SK-N-SH (cell line): Measurements from ENCODE around the gene NRCAM. TPM values are rescaled to one million over a fixed set of nuclear protein-coding genes. Genes with fewer than 3 reads are reported as not detected.
A peak's percentile ranks its signal among the peaks of the same experiment; 100 is the strongest.

Experiments used
- CTCF ChIA-PET: fragments of 300-600, 350-600 bp; formaldehyde crosslinking; extraction: SDS; loops from one replicate; lab custom pipeline; 2021; lab: Yijun Ruan, JAX
- POLR2A ChIA-PET: fragments of 350-600 bp; sonication (Branson Sonifier 250); formaldehyde crosslinking; extraction: SDS; loops from one replicate; lab custom pipeline; 2020; ENCODE audit warnings: antibody characterized with exemption, inconsistent platforms; lab: Yijun Ruan, JAX
- DNase-seq: peaks from one replicate; pipeline ENCODE4 v3.0.0; 2012
- H2AFZ ChIP-seq: fragments of 200-600 bp; sonication (generic); 2 replicates; pipeline ENCODE4 v1.8.1; 2016; ENCODE audit warnings: antibody characterized with exemption, mild to moderate bottlenecking, low read depth
- H3F3A ChIP-seq: fragments of 200-600 bp; sonication (generic); replicated peaks from 2 replicates; pipeline ENCODE3; 2016; ENCODE audit warnings: antibody characterized with exemption, mild to moderate bottlenecking; ENCODE audit not compliant: insufficient read depth
- H3K27ac ChIP-seq, 2 experiments: fragments of 200-500 bp in 1 of 2; fragments of 200-600 bp in 1 of 2; sonication (Bioruptor generic) in 1 of 2; sonication (generic), shearing (Covaris generic) in 1 of 2; 2 replicates each; pipeline versions ENCODE4 v1.5.1 to v1.6.1; 2014 to 2016; ENCODE audit warnings: low read depth in 2 of 2, inconsistent platforms in 1 of 2, low read length in 1 of 2, mild to moderate bottlenecking in 1 of 2, mixed read lengths in 1 of 2
- H3K27me3 ChIP-seq: fragments of 200-600 bp; sonication (generic), shearing (Covaris generic); 2 replicates; pipeline ENCODE4 v1.6.1; 2016; ENCODE audit warnings: mixed run types; ENCODE audit not compliant: insufficient read depth
- H3K36me3 ChIP-seq, 2 experiments: fragments of 200-500 bp in 1 of 2; fragments of 200-600 bp in 1 of 2; sonication (Bioruptor generic) in 1 of 2; sonication (generic) in 1 of 2; replicated peaks in 1 of 2; 2 replicates each; pipeline versions ENCODE3 to v1.5.1; 2014 to 2016; ENCODE audit warnings: low read length in 1 of 2, mild to moderate bottlenecking in 1 of 2; ENCODE audit not compliant: insufficient read depth in 2 of 2, control insufficient read depth in 1 of 2
- H3K4me1 ChIP-seq, 2 experiments: fragments of 200-500 bp in 1 of 2; fragments of 200-600 bp in 1 of 2; sonication (Bioruptor generic) in 1 of 2; sonication (generic), shearing (Covaris generic) in 1 of 2; 2 replicates each; pipeline versions ENCODE4 v1.5.1 to v1.6.1; 2014 to 2016; ENCODE audit warnings: low read depth in 1 of 2, low read length in 1 of 2, mixed run types in 1 of 2; ENCODE audit not compliant: insufficient read depth in 2 of 2, control insufficient read depth in 1 of 2
- H3K4me2 ChIP-seq: fragments of 200-600 bp; sonication (generic), shearing (Covaris generic); 2 replicates; pipeline ENCODE4 v1.6.1; 2017; ENCODE audit warnings: mixed run types
- H3K4me3 ChIP-seq, 2 experiments: fragments of 200-500 bp in 1 of 2; fragments of 200-600 bp in 1 of 2; sonication (Bioruptor generic) in 1 of 2; sonication (generic), shearing (Covaris generic) in 1 of 2; 2 replicates each; pipeline versions ENCODE4 v1.5.1 to v1.8.1; 2014 to 2016; ENCODE audit warnings: low read depth in 2 of 2, inconsistent platforms in 1 of 2, low read length in 1 of 2, mild to moderate bottlenecking in 1 of 2, mixed read lengths in 1 of 2, moderate library complexity in 1 of 2
- H3K79me2 ChIP-seq: fragments of 200-600 bp; sonication (generic); 2 replicates; pipeline ENCODE4 v1.8.1; 2017; ENCODE audit warnings: mild to moderate bottlenecking; ENCODE audit not compliant: insufficient read depth
- H3K9ac ChIP-seq: fragments of 200-600 bp; sonication (generic); 2 replicates; pipeline ENCODE4 v1.6.1; 2017; ENCODE audit warnings: mixed run types
- H3K9me2 ChIP-seq: fragments of 200-600 bp; sonication (generic); 2 replicates; pipeline ENCODE4 v1.6.1; 2017; ENCODE audit warnings: mixed run types
- H3K9me3 ChIP-seq: fragments of 200-600 bp; sonication (generic); 2 replicates; pipeline ENCODE4 v1.6.1; 2017; ENCODE audit warnings: mixed run types, mild to moderate bottlenecking, moderate library complexity
- H4K20me1 ChIP-seq: fragments of 200-600 bp; sonication (generic); 2 replicates; pipeline ENCODE4 v1.6.1; 2017; ENCODE audit warnings: mild to moderate bottlenecking, mixed run types; ENCODE audit not compliant: insufficient read depth
- EZH2phosphoT487 ChIP-seq: fragments of 200-600 bp; sonication (generic); IDR thresholded peaks from 2 replicates; pipeline ENCODE4 v1.6.1; 2017; ENCODE audit warnings: low read depth, mixed run types, mild to moderate bottlenecking, antibody characterized with exemption, moderate library complexity, borderline replicate concordance
- RAD21 ChIP-seq: IDR thresholded peaks from 2 replicates; pipeline ENCODE4 v1.6.1; 2012; ENCODE audit warnings: mild to moderate bottlenecking, low read length
- SMC3 ChIP-seq: IDR thresholded peaks from 2 replicates; pipeline ENCODE4 v1.6.1; 2012; ENCODE audit warnings: low read depth, low read length, improper control_type of control experiment
- WGBS: methylation state at CpG from one replicate; pipeline ENCODE4 v1.1.6; 2017; ENCODE audit warnings: low lambda C conversion rate; 5-methylcytosine and 5-hydroxymethylcytosine counted together
- polyA plus RNA-seq, 3 experiments: library from polyadenylated mRNA; depleted of rRNA; stranded (reverse); fragments of >200 nt; gene quantifications; 2 replicates each; pipeline ENCODE4 v1.2.3, GENCODE V29; 2012
- TF ChIP-seq, protein P1 (sequence below): fragments of 200-600 bp; sonication (generic); IDR thresholded peaks from 2 replicates; pipeline ENCODE4 v1.6.1; 2017; ENCODE audit warnings: antibody characterized with exemption, mild to moderate bottlenecking, moderate library complexity

The NRCAM gene
- polyA plus RNA-seq, 1 of the 3 experiments (the other 2 are of a cell fraction) = 1.1 TPM

DNA sequence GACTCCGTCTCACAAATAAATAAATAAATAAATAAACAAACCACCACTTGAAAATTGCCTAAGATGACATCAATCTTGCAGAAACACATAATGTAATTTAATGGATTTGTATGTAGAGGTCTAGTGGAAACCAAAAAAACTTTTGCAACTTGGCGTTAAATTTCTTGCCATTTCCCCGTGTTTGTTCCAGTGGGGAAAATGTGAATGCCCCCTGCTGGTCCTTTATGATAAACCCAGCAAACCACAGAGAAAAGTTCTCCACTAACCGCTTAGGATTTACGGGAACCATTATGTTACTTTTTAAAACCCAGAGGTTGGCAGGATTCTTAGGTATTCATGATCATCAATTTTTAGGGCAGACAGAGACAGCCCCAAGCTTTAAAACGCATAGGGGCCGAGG, 358.5 kb downstream of the NRCAM start:
- H3K27ac ChIP-seq = no peak overlapping the region
- CTCF ChIA-PET = interaction anchor here (0.7 to 3.8 kb wide), 12 partner anchors 10 to 165 kb away, joined by 3 to 20 read pairs (median 4); partner anchors contain the start of gene LAMB1
- H3K9me3 ChIP-seq = no peaks in the 10 kb centered on the region
- TF ChIP-seq, protein P1, sequence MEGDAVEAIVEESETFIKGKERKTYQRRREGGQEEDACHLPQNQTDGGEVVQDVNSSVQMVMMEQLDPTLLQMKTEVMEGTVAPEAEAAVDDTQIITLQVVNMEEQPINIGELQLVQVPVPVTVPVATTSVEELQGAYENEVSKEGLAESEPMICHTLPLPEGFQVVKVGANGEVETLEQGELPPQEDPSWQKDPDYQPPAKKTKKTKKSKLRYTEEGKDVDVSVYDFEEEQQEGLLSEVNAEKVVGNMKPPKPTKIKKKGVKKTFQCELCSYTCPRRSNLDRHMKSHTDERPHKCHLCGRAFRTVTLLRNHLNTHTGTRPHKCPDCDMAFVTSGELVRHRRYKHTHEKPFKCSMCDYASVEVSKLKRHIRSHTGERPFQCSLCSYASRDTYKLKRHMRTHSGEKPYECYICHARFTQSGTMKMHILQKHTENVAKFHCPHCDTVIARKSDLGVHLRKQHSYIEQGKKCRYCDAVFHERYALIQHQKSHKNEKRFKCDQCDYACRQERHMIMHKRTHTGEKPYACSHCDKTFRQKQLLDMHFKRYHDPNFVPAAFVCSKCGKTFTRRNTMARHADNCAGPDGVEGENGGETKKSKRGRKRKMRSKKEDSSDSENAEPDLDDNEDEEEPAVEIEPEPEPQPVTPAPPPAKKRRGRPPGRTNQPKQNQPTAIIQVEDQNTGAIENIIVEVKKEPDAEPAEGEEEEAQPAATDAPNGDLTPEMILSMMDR = peak; percentile 71
- TF ChIP-seq RAD21 (peak; percentile 72), EZH2phosphoT487 (no peak), SMC3 (peak; percentile 56)
- H3K4me1 ChIP-seq = peaks cover 13 to 25% of the 10 kb centered on the region in 2 experiments
- H3K79me2 ChIP-seq = no peaks in the 10 kb centered on the region
- H3K9ac ChIP-seq = no peak overlapping the region
- no peak overlapping the region for H3K4me3 ChIP-seq
- no peaks in the 10 kb centered on the region for H3K36me3 ChIP-seq
- 81% methylated on average over 7 of the region's 7 CpGs for WGBS
- H3K4me2 ChIP-seq = no peak overlapping the region
- H3K9me2 ChIP-seq = no peaks in the 10 kb centered on the region
- POLR2A ChIA-PET = no interaction called here
- no peak overlapping the region for H2AFZ ChIP-seq
- H4K20me1 ChIP-seq = no peaks in the 10 kb centered on the region
- H3F3A ChIP-seq = peaks cover 16% of the 10 kb centered on the region
- peak; percentile 59 for DNase-seq
- H3K27me3 ChIP-seq = no peaks in the 10 kb centered on the region

Other genes with a start within 250 kb of the NRCAM start
- gene PNPLA8, start 69.7 kb upstream of the NRCAM start, polyA plus RNA-seq (2012; rRNA removed) = 7.2 and 9.8 TPM in 2 replicates
- 4.2 and 5.3 TPM in 2 replicates for gene THAP5, start 113.3 kb upstream of the NRCAM start, polyA plus RNA-seq (2012; rRNA removed)
- gene DNAJB9, start 113.4 kb upstream of the NRCAM start, polyA plus RNA-seq (2012; rRNA removed) = 6.4 and 6.6 TPM in 2 replicates